Endothelial cell of umbilical vein (primary cell): ENCODE results near the gene KIRREL1.

Experiments
- EZH2 ChIP-seq: IDR thresholded peaks from 2 replicates; pipeline ENCODE4 v1.6.1; 2012; ENCODE audit warnings: borderline replicate concordance, low read depth, mild to moderate bottlenecking, moderate library complexity, low read length, inconsistent platforms; ENCODE audit not compliant: severe bottlenecking
- TF ChIP-seq, protein P1 (sequence below), 2 donors: IDR thresholded peaks; 1 replicate in 1 of 2; 2 replicates in 1 of 2; pipeline ENCODE4 v1.5.1; 2011; ENCODE audit warnings: low read length in 2 of 2, mild to moderate bottlenecking in 2 of 2, moderate library complexity in 2 of 2, control low read depth in 1 of 2, inconsistent platforms in 1 of 2, low read depth in 1 of 2; ENCODE audit not compliant: insufficient read depth in 1 of 2; ENCODE audit errors: extremely low read depth in 1 of 2

DNA sequence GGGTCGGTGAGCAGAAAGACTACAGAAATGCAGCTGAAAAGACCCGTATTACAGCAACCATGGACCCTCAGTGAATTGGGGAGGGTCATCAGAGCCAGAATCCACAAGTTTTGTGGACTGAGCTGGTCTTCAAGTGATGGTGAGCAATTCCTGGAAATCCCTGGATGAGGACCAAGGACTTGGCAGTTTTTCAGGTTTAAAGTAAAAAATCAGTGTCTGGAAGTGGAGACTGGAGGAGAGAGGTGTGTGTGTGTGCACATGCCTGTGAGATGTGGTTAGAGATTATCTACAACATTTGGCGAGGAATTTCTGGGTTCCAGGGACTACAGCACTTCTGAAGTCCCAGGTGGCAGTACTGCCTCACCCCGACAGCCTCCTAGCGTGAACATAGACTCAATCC lies 56.4 kb downstream of the KIRREL1 start:
- no peak for TF ChIP-seq EZH2
- TF ChIP-seq, protein P1, sequence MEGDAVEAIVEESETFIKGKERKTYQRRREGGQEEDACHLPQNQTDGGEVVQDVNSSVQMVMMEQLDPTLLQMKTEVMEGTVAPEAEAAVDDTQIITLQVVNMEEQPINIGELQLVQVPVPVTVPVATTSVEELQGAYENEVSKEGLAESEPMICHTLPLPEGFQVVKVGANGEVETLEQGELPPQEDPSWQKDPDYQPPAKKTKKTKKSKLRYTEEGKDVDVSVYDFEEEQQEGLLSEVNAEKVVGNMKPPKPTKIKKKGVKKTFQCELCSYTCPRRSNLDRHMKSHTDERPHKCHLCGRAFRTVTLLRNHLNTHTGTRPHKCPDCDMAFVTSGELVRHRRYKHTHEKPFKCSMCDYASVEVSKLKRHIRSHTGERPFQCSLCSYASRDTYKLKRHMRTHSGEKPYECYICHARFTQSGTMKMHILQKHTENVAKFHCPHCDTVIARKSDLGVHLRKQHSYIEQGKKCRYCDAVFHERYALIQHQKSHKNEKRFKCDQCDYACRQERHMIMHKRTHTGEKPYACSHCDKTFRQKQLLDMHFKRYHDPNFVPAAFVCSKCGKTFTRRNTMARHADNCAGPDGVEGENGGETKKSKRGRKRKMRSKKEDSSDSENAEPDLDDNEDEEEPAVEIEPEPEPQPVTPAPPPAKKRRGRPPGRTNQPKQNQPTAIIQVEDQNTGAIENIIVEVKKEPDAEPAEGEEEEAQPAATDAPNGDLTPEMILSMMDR (IDR thresholded peaks at IDR 0.05; ENCODE audit: extremely low read depth in 1 of 2, insufficient read depth in 1 of 2, low read depth in 1 of 2, low read length in 2 of 2), result no peak
